ENCODE results near the gene CMPK1. TPM values are rescaled to one million over a fixed set of nuclear protein-coding genes. Genes with fewer than 3 reads are reported as not detected.

Gene CMPK1
- total RNA-seq, 1 experiment from 2014 or later: 106 TPM

- CTCF ChIA-PET: interaction anchor here (0.6 to 11.1 kb wide), 4 partner anchors 48 to 332 kb away, joined by 3 to 178 read pairs (median 4); partner anchors contain the start of gene FOXD2
- Mint-ChIP-seq H3K36me3 (ENCODE audit: insufficient read depth, unreplicated experiment) (peaks cover 39% of the 10 kb centered on the region), H3K27me3 (ENCODE audit: insufficient read depth, unreplicated experiment) (no peaks in the 10 kb centered on the region), H3K9me3 (ENCODE audit: unreplicated experiment) (no peaks in the 10 kb centered on the region), H3K27ac (ENCODE audit: low read depth, unreplicated experiment) (no peak overlapping the region), H3K4me1 (ENCODE audit: insufficient read depth, unreplicated experiment) (no peaks in the 10 kb centered on the region), H3K4me3 (ENCODE audit: unreplicated experiment) (no peak overlapping the region)
- no TSS peak for BruUV-seq (replicated peaks)
- no peak for DNase-seq (ENCODE audit: unreplicated experiment)
- no peak for TF ChIP-seq CTCF (IDR thresholded peaks at IDR 0.05; ENCODE audit: unreplicated experiment)
- intact Hi-C loops (cut with micrococcal nuclease): no loop called here
- POLR2A ChIA-PET: interaction anchor here (0.9 kb wide), 1 partner anchor 9 kb away, joined by 4 read pairs; no protein-coding TSS in a partner anchor
Measured at GRCh38 chr1:47385020-47385419, 51.4 kb downstream of the CMPK1 start.

GRCh38 chr1:47386268-47386667 is 52.7 kb downstream of the CMPK1 start:
- Mint-ChIP-seq H3K27me3 (ENCODE audit: insufficient read depth, unreplicated experiment) (no peaks in the 10 kb centered on the region), H3K36me3 (ENCODE audit: insufficient read depth, unreplicated experiment) (peaks cover 28% of the 10 kb centered on the region), H3K27ac (ENCODE audit: low read depth, unreplicated experiment) (no peak overlapping the region), H3K4me3 (ENCODE audit: unreplicated experiment) (no peak overlapping the region), H3K4me1 (ENCODE audit: insufficient read depth, unreplicated experiment) (no peaks in the 10 kb centered on the region), H3K9me3 (ENCODE audit: unreplicated experiment) (no peaks in the 10 kb centered on the region)
- DNase-seq (ENCODE audit: unreplicated experiment): no peak
- no peak for TF ChIP-seq CTCF (IDR thresholded peaks at IDR 0.05; ENCODE audit: unreplicated experiment)
- ChIA-PET POLR2A (interaction anchor here (0.6 to 1.1 kb wide), 2 partner anchors 14 to 24 kb away, joined by 3 to 4 read pairs; no protein-coding TSS in a partner anchor), CTCF (interaction anchor here (0.8 to 11.1 kb wide), 6 partner anchors 9 to 336 kb away, joined by 3 to 178 read pairs (median 4); partner anchors contain the start of gene FOXD2)
- intact Hi-C loops (cut with micrococcal nuclease): no loop called here
- no TSS peak for BruUV-seq (replicated peaks)

GRCh38 chr1:47388030-47388890 is 54.7 kb downstream of the CMPK1 start:
- Mint-ChIP-seq H3K4me1 (ENCODE audit: insufficient read depth, unreplicated experiment) (no peaks in the 10 kb centered on the region), H3K36me3 (ENCODE audit: insufficient read depth, unreplicated experiment) (peaks cover 13% of the 10 kb centered on the region), H3K27me3 (ENCODE audit: insufficient read depth, unreplicated experiment) (no peaks in the 10 kb centered on the region), H3K27ac (ENCODE audit: low read depth, unreplicated experiment) (no peak overlapping the region), H3K9me3 (ENCODE audit: unreplicated experiment) (no peaks in the 10 kb centered on the region), H3K4me3 (ENCODE audit: unreplicated experiment) (no peak overlapping the region)
- CTCF ChIA-PET: interaction anchor here (0.6 to 11.1 kb wide), 27 partner anchors 8 to 338 kb away, joined by 3 to 178 read pairs (median 4); partner anchors contain the start of gene FOXD2
- DNase-seq (ENCODE audit: unreplicated experiment): no peak
- no peak for TF ChIP-seq CTCF (IDR thresholded peaks at IDR 0.05; ENCODE audit: unreplicated experiment)
- intact Hi-C loops (cut with micrococcal nuclease): loop anchor here (1.0 to 2.0 kb wide), 2 partner anchors 36 to 323 kb away; no protein-coding TSS in a partner anchor
- TSS peak; percentile 26 for BruUV-seq (replicated peaks)
- POLR2A ChIA-PET: interaction anchor here (0.7 to 4.3 kb wide), 8 partner anchors 20 to 338 kb away, joined by 3 to 21 read pairs (median 4); no protein-coding TSS in a partner anchor

- CTCF ChIA-PET: interaction anchor here (0.6 to 11.1 kb wide), 32 partner anchors 8 to 338 kb away, joined by 3 to 178 read pairs (median 6); partner anchors contain the start of genes FOXD2 and PDZK1IP1
- H3K36me3 Mint-ChIP-seq (ENCODE audit: insufficient read depth, unreplicated experiment): peaks cover 7% of the 10 kb centered on the region
- intact Hi-C loops (cut with micrococcal nuclease): loop anchor here (1.0 to 2.0 kb wide), 3 partner anchors 35 to 337 kb away; no protein-coding TSS in a partner anchor
Measured at GRCh38 chr1:47388891-47389238, 55.3 kb downstream of the CMPK1 start.

More at GRCh38 chr1:47388891-47389238, 55.3 kb downstream of the CMPK1 start:
- Mint-ChIP-seq H3K27me3 (ENCODE audit: insufficient read depth, unreplicated experiment) (no peaks in the 10 kb centered on the region), H3K27ac (ENCODE audit: low read depth, unreplicated experiment) (no peak overlapping the region), H3K4me1 (ENCODE audit: insufficient read depth, unreplicated experiment) (no peaks in the 10 kb centered on the region), H3K4me3 (ENCODE audit: unreplicated experiment) (no peak overlapping the region), H3K9me3 (ENCODE audit: unreplicated experiment) (no peaks in the 10 kb centered on the region)
- peak; percentile 81 for DNase-seq (ENCODE audit: unreplicated experiment)
- BruUV-seq (replicated peaks): no TSS peak
- TF ChIP-seq CTCF (IDR thresholded peaks at IDR 0.05; ENCODE audit: unreplicated experiment): peak; percentile 94
- POLR2A ChIA-PET: interaction anchor here (0.7 to 4.3 kb wide), 7 partner anchors 20 to 337 kb away, joined by 3 to 21 read pairs (median 4); no protein-coding TSS in a partner anchor
